IPS-NIHi11 (cell line): ENCODE measurements around the gene SLC25A11.
A peak's percentile ranks its signal among the peaks of the same experiment; 100 is the strongest.
"Not testable (repeated sequence)": the region's sequence is repeated elsewhere in the genome, so short reads cannot be mapped to it uniquely, and the experiment has no call there.

ENCODE experiments used
- DNase-seq: peaks from one replicate; pipeline ENCODE4 v3.0.0; 2012; ENCODE audit warnings: mixed read lengths, low spot score

SLC25A11 gene

DNA sequence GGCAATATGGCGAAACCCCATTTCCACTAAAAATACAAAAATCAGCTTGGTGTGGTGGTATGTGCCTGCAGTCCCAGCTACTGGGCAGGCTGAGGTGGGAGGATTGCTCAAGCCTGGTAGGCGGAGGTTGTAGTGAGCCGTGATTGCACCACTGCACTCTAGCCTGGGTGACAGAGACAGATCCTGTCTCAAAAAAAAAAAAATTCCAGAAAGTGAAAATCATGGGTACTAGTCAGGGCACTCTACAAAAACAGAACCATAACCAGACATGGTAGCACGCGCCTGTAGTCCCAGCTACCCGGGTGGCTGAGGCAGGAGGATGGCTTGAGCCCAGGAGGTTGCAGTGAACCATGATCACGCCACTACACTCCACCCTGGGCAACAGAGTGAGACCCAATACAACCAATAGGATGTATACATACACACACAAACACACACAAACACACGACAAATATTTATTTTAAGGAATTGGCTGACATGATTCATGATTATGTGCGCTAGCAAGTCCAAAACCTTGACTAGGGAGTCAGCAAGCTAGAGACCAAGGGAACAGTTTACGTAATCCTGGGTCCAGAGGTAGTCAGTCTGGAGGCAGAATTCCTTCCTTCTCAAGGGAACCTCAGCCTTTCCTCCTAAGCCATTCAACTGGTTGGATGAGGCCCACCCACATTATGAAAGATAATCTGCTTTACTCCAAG, 19.3 kb downstream of the SLC25A11 start:
- DNase-seq: no peak

DNA sequence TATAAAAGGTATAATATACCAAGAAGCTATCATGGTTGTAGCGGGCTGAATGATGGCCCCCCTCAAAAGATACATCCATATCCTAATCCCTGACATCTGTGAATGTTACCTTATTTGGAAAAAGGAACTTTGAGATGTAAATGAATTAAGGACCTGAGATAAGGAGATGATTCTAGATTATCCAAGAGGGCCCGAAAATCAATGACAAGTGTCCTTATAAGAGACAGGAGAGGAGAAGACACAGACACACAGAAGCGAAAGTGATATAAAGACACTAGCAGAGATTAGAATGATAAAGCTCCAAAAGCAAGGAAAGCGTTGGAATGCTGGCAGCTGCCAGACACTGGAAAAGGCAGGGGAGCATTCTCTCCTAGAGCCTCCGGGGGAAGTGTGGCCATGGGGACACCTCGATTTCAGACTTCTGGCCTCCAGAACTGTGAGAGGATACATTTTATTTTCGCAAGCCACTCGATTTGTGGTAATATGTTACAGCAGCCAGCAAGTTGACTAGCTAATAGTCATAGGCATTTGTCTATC, 20.3 kb downstream of the SLC25A11 start:
- no peak for DNase-seq

DNA sequence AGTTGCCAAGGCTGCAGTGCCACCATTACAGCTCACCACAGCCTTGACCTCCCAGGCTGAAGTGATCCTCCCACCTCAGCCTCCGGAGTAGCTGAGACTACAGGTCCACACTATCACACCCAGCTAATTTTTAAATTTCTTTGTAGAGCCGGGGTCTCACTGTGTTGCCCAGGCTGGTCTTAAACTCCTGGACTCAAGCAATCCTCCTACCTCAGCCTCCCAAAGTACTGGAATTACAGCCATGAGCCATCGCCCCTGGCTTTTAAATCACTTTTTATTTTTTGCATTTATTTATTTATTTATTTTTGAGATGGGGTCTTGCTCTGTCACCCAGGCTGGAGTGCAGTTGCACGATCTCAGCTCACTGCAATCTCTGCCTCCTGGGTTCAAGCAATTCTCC, 25.3 kb downstream of the SLC25A11 start:
- not testable (repeated sequence) for DNase-seq

DNA sequence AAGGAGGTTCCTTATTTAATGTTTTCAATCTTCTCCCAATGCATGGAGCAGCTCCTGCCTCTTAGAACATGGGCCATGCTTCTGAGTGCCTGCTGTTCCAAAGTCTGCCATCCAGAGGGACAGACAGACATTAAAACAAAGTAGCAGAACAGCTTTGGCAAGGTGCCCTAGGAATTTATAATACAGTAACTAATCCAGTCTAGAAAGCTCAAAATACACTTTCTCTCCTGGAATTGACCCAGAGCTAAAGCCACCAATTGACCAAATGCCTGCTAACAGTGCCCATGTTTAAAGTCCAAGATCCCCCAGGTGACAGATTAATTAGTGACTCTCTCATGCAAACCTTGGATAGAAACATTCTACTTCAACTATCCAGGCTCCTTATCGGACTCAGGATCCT, 25.9 kb downstream of the SLC25A11 start:
- no peak for DNase-seq

DNA sequence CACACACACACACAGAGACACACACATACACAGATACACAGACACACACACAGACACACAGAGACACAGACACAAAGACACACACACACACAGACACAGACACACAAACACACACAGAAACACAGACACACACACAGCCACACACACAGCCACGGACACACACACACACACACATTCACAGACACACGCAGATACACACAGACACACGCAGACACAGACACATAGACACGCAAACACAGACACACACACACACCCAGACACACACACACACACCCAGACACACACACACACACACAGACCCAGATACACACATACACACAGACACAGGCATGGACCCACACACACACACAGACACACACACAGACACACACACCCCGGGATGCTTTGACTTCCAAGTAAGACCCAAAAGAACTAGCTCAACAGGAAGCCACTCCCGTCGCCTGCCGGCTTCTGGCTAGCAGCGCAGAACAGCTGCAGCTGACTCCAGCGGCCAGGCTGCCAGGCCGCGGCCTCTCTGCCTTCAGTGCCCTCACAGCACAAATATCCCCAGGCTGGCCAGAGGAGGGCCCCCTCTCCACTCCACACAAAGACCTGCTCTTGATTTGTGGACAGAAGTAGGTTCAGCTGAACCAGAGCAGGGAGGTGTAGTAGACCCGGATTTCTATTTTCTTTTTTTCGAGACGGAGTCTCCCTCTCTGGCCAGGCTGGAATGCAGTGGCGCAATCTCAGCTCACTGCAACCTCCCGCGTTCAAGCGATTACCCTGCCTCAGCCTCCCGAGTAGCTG, 30.9 kb downstream of the SLC25A11 start:
- DNase-seq: peak; percentile 89

DNA sequence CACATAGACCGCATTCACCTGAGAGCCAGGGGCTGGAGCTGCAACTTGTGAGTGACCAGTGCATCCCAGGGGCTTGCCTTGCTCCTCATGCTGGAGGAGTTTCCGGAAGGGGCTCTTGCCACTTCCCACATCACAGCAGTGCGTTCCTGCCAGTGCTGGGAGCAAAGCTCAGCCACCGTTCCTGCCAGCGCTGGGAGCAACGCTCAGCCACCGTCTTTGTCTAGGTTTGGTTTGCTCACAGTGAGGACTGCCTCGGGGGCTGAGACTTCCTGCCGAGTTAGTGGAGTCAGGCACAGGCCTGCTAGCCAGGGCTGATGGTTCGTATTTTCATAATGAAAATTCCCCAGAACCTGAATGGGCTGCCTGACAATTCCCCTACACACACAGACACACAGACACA, 31.5 kb downstream of the SLC25A11 start:
- DNase-seq: no peak

DNA sequence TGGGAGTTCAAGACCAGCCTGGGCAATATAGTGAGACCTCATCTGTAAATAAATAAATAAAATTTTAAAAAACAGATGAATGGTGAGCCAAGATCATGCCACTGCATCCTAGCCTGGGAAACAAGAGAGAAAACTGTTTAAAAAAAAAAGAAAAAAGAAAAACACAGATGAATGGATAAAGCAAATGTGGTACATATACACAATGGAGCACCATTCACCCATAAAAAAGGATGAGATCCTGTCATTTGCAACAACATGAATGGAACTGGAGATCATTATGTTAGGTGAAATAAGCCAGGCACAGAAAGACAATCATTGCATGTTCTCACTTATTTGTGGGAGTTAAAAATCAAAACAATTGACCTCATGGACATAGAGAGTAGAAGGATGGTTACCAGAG, 33.2 kb downstream of the SLC25A11 start:
- not testable (repeated sequence) for DNase-seq

DNA sequence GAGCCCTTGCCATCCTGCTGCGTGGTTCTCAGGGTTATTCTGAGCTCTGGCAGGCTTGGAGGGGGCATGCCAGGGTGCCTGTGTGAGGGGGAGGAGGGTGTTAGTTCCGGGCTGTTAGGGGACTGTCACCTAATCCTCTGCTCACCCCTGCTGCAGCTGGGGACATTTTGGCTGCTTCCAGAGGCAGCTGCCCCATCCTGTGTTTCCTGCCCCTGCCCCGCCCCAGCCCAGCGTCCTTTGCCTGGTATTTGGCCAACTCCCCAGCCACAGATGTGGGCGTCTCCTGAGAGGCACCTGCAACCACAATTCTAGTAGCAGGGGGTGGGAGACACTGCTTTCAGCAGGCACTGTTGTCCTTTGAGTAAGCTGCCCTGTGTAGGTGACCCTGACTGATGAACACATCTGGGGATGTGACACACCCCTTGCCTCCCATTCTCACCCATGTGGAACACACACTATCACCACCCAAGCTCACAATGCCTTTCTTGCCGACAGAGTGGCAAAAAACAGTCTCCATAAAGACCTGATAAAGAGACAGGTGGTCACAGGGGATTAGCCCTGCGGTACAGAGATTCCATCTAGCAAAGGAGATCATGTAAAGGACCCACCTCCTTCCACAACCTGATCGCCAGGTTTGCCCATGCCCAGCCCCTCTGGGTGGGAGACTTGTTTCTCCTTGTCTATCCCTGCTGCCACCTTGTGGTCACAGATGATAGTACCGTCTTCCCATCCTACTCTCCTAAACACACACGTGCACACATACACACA, 36.6 kb downstream of the SLC25A11 start, which contains the start of gene CHRNE:
CHRNE (minus strand) TSS at position 48 of the 768 bp plus-strand sequence; CDS start at position 13, 35 bp downstream.
- peak; percentile 68 for DNase-seq

DNA sequence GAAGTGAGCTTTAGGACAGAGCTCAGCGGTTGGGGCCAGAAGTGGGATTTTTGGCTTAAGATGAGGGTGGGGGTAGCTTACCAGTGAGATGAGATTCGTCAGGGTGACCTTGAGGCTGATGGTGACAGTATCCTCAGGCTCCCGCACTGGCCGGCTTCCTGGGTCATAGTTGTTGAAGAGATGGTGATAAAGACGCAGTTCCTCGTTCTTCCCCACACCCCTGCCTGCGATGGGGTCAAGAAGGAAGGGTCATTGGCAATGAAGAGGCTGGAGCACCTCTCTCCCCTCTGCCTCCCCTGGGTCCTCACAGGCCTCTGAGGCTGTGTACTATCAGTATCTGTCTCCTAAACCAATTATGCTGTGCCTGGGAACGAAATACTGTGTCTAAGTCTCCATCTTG, 37.3 kb downstream of the SLC25A11 start:
- no peak for DNase-seq

DNA sequence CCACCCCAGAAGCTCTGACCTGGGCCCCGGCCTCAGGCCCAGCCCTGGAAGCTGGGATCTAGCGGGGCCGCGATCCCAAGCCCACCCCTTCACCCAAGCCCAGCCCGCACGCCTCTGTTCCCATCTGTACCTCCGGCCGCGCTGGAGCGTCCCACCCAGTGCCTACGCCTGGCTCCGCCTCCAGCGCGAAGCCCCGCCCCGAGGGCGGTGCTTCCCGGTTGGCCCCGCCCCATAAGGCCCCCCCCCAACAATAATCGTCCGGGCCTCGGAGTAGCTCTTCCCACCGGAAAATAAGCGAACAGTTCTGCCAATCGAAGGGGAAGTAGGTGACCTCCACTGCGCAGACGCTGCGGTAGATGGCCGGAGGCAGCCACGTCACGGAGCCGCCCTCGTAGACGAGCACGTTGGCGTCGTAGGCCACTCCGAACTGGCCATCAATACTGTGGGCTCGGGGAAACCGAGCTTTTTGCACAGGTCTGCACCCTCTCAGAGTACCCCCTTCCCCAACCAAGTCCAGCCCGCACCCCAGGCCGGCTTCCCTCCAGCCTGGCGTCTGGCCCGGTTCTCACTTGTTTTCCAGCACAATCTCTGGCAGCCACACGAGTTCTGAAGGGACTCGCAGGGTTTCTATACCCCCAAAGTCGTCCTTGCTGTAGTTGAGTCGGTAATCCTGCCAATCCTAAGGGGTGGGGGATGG, 38.0 kb downstream of the SLC25A11 start:
- peak; percentile 46 for DNase-seq

DNA sequence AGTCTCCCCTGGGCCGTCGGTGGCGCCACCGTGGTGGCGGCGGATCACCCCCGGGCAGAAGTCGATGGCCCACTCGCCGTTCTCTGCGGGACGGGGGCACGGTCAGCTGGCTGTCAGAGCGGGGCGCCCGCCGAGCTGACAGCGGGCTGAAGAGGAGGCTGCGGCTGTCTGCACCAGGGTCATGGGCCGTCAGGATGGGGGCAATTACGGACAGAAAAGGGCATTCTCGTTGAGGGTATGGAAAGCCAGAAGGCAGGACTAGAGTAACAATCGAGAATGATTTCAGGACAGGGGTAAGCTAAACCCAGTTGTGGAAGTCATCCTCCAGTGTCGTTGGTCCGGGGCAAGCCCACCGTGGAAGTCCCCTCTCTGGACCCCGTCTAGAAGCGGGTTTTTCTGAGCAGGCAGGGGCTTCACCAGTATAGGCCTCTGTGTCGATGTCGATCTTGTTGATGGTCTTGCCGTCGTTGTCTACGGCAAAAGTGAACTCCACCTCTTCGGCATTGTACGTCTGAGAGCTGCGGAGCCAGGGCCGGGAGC, 38.7 kb downstream of the SLC25A11 start:
- no peak for DNase-seq

DNA sequence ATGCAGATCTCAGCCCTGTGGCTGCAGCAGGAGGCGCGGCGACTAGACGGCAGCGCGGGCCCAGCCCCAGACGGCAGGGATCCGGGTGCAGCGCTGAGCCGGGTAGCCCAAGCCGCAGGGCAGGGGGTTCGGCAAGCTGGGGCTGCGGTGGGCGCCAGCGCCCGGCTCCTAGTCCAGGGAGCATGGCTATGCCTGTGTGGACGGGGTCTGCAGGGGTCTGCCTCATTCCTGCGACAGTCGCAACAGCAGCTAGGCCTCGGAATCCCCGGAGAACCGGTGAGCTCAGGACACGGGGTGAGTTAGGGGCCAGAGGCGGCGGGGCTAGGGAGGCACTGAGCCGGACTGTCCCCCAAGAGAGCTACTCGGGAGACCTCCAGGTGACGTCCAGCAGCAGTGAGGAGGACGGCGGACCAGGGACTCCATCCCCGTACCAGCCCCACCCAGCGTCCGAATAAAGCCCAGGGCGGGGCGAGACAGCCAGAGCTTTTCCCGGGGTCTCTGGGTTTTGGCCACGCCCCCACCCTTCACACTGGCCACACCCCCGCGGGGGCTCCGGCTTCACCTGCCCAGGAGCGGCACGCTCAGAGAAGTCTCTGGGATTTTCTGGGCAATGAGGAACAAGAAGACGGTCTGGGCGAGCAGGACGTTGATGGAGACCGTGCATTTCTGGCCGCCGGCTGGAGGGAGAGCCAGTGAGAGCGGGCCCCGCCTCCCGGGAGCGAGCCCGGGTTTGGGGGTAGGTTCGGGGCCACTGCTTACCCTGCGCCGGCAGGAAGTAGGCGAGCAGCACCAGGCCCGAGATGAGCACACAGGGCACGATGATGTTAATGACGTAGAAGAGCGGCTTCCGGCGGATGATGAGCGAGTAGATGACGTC, 39.4 kb downstream of the SLC25A11 start:
- peak; percentile 48 for DNase-seq

DNA sequence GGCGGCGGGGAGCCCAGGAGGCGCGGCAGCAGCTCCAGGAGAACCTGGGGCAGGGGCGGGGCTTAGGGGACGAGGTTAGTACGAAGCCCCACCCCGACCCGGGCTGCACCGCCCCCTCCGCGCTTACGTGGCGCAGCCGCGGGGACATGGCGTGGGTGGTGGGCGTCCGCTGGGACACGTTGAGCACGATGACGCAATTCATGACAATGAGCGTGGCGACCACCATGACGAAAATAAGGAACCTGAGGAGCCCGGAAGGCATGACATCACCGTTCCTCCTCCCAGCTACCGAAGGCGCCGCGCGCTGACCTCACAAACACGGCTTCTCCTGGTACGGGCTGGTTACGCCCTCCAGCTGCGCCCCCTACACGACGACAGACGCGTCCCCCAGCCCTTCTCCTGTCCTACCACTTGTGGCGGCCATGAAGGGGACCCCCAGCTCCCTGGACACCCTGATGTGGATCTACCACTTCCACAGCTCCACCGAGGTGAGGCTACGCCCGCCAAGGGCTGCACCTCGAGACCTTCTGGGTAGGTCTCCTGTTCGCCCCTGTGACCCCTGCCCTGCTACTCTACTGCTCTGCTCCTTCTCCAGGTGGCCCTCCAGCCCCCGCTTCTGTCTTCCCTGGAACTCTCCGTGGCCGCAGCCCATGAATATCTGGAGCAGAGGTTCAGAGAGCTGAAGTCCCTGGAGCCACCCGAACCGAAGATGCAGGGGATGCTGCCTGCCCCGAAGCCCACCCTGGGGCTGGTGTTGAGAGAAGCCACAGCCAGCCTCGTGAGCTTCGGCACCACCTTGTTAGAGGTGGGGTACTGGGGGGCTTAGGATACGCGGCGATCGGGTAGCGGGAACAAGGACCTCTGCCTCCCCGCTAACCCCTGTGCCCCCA, 40.3 kb downstream of the SLC25A11 start, which contains the start of gene C17orf107:
C17orf107 (plus strand) TSS at position 196 of the 890 bp plus-strand sequence; CDS start at position 423, 227 bp downstream.
- peak; percentile 90 for DNase-seq

DNA sequence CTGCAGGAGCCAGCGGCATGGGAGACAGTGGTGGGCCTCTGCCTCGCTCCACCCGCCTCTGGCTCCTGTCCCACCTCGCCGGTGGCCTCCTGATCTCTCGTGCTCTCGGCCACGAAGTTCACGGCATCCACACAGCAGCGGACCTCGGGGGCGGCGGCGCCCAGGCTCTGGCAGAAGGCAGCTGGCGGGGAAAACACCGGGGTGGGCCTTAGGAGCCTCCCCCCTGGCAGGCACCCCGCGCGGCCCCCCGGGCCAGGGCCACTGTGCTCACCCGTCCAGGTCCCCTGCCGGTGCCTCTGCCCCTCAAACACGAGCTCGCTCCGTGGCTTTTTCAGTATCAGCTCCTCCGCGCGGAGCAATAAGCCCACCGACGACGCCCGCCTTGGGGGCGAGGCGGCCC, 40.9 kb downstream of the SLC25A11 start:
- no peak for DNase-seq

DNA sequence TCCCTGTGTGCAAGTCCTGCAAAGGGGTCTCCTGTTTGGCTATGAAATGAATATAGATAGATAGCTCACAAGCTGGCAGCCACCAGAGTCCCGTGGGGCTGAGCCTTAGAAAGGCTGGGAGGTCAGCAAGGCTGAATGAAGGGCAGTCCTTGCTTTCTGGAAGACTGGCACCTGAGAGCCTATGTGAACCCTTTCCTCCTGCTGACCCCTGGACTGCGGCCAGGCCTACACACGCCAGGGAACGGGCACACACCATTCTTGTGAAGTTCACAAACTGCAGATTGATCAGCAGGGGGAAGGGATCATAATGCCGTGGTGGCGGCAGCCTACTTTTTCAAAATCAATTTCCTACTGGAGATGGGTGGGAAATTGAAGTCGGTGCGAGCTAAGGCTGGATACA, 41.5 kb downstream of the SLC25A11 start:
- DNase-seq: no peak

DNA sequence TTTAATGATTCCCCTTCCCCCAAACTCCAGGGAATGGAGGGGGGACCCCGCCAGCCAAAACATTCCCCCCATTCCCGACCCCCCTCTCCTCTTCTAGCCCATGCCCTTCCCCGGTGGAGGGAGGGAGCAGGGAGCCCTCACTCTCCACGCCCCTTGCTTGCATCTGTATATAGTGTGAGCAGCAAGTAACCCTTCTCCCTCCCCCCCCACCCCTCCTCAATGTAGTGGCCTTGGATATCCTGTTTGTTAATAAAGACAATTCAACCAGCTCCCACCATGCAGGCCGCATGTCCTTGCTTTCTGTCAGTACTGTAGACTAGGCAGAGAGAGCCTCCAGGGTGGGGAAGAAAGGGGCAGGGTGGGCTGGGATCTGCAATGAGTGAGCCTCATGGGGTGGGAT, 42.1 kb downstream of the SLC25A11 start:
- DNase-seq: no peak

DNA sequence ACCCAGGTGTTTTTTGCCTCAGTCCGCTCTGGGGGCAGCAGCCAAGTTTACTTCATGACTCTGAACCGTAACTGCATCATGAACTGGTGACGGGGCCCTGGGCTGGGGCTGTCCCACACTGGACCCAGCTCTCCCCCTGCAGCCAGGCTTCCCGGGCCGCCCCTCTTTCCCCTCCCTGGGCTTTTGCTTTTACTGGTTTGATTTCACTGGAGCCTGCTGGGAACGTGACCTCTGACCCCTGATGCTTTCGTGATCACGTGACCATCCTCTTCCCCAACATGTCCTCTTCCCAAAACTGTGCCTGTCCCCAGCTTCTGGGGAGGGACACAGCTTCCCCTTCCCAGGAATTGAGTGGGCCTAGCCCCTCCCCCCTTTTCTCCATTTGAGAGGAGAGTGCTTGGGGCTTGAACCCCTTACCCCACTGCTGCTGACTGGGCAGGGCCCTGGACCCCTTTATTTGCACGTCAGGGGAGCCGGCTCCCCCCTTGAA, 42.6 kb downstream of the SLC25A11 start:
- no peak for DNase-seq

DNA sequence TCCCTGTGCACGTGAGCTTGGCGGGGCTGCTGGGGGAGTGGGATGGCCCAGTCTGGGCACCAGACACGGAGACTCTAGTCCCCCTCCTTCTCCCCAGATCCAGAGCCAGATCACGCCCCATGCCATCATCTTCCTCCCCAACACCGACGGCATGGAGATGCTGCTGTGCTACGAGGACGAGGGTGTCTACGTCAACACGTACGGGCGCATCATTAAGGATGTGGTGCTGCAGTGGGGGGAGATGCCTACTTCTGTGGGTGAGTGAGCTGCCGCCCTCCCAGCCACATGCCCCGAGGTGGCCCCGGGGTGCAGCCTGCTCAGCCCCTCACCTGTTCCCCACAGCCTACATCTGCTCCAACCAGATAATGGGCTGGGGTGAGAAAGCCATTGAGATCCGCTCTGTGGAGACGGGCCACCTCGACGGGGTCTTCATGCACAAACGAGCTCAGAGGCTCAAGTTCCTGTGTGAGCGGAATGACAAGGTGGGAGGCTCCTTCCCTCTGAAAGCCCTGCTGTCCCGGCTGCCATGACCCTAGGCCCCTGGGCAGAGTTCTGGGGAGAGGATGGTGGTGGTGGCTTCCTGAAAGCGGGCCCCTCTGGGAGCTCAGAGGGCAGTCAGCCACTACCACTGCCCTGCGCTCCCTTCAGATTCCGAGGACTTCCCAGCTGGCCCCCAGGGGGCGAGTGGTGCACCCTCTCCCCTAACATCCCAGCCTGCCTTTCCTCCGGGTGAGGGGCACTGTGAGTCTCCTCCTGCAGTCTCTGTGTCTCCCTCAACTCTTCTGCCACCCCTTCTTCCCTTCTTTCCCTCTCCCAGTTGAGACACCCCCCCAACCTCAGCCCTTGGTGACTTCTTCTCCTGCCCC, 43.3 kb downstream of the SLC25A11 start:
- no peak for DNase-seq
